Testis (tissue), 2 donors: Measurements from ENCODE around the gene C6orf52.

ENCODE experiments used
- POLR2A ChIP-seq: fragments of 450-650 bp; IDR thresholded peaks from one replicate; pipeline ENCODE4 v1.6.1; 2017; ENCODE audit warnings: antibody characterized with exemption, mild to moderate bottlenecking, moderate library complexity
- TF ChIP-seq, protein P1 (sequence below), 3 experiments: fragments of 450-650 bp in 2 of 3; fragments of 200-600 bp in 1 of 3; sonication (generic) in 1 of 3; IDR thresholded peaks; one replicate each; pipeline ENCODE4 v1.5.1; 2016 to 2019; ENCODE audit warnings: antibody characterized with exemption in 3 of 3, mild to moderate bottlenecking in 2 of 3, moderate library complexity in 1 of 3

- TF ChIP-seq, protein P1, sequence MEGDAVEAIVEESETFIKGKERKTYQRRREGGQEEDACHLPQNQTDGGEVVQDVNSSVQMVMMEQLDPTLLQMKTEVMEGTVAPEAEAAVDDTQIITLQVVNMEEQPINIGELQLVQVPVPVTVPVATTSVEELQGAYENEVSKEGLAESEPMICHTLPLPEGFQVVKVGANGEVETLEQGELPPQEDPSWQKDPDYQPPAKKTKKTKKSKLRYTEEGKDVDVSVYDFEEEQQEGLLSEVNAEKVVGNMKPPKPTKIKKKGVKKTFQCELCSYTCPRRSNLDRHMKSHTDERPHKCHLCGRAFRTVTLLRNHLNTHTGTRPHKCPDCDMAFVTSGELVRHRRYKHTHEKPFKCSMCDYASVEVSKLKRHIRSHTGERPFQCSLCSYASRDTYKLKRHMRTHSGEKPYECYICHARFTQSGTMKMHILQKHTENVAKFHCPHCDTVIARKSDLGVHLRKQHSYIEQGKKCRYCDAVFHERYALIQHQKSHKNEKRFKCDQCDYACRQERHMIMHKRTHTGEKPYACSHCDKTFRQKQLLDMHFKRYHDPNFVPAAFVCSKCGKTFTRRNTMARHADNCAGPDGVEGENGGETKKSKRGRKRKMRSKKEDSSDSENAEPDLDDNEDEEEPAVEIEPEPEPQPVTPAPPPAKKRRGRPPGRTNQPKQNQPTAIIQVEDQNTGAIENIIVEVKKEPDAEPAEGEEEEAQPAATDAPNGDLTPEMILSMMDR (IDR thresholded peaks at IDR 0.05): no peak
- no peak for TF ChIP-seq POLR2A
These were observed 12.6 kb downstream of the C6orf52 start for GRCh38 chr6:10681795-10682194.
